Posterior vena cava (tissue), 2 donors: ENCODE data around the gene YPEL5. TPM values are rescaled to one million over a fixed set of nuclear protein-coding genes. Genes with fewer than 3 reads are reported as not detected.
A peak's percentile ranks its signal among the peaks of the same experiment; 100 is the strongest.
"Not testable (repeated sequence)": the region's sequence is repeated elsewhere in the genome, so short reads cannot be mapped to it uniquely, and the experiment has no call there.

Source experiments
- DNase-seq: peaks from one replicate; pipeline ENCODE4 v3.0.0-alpha.2; 2020; ENCODE audit warnings: low spot score
- intact Hi-C, 2 donors: fragments of 100-400 bp; cut with DNase I; formaldehyde crosslinking; loops; one replicate each; pipeline versions ENCODE4 v1.14.1 to v1.14.2; 2022 to 2023
- long read RNA-seq, 2 donors: library from polyadenylated mRNA; unstranded; transcript quantifications; one replicate each; pipeline ENCODE4 v2.0.0, GENCODE V29; 2020 to 2021
- total RNA-seq, 2 donors: library from RNA; stranded (reverse); fragmentation: NEBNext Ultra II Directional; extraction: Animal tissue kit (Norgen Biotek cat#: 25700); gene quantifications; one replicate each; pipeline ENCODE4 v1.2.1, GENCODE V29; 2021
- donor health status: DM: yes; HTN: yes; CAD: no.
- donor health status: DM: yes; HTN: yes; CAD: no.

YPEL5 gene
- total RNA-seq = 10 to 100 TPM; 88.3 to 95.7 TPM
- long read RNA-seq, donor 1, transcript YPEL5-201 (3 exons, 2,182 nt) = major isoform, 28 of 35 reads
- long read RNA-seq, donor 1, partial matches to known transcripts = 0 of 35 reads
- long read RNA-seq, donor 1, other reads (novel, unspliced or antisense) = 3 of 35 reads
- long read RNA-seq, donor 2, transcript YPEL5-201 (3 exons, 2,182 nt) = major isoform, 211 of 234 reads
- long read RNA-seq, donor 2, transcript YPEL5-202 (4 exons, 2,499 nt) = minor isoform, 7 of 234 reads
- long read RNA-seq, donor 2, partial matches to known transcripts = 0 of 234 reads
- long read RNA-seq, donor 2, other reads (novel, unspliced or antisense) = 13 of 234 reads

GRCh38 chr2:30146337-30147195 lies at the start of gene YPEL5:
Gene YPEL5, plus strand, starts transcription at chr2:30147007. Its CDS starts 9,645 bp downstream, at chr2:30156652.
- intact Hi-C loops = no loop called here
- peak; percentile 100 for DNase-seq

GRCh38 chr2:30098266-30099005 lies 48.4 kb upstream of the YPEL5 start:
- intact Hi-C loops = no loop called here
- no peak for DNase-seq

- DNase-seq, intact Hi-C loops: not testable (repeated sequence)
Observed at GRCh38 chr2:30099366-30099765, 47.4 kb upstream of the YPEL5 start.

GRCh38 chr2:30100691-30101090 lies 46.1 kb upstream of the YPEL5 start:
- intact Hi-C loops, DNase-seq: not testable (repeated sequence)

- no peak for DNase-seq
- intact Hi-C loops = no loop called here
Observed at GRCh38 chr2:30104307-30104706, 42.5 kb upstream of the YPEL5 start.

- intact Hi-C loops = no loop called here
- DNase-seq = no peak
Observed at GRCh38 chr2:30105556-30105955, 41.3 kb upstream of the YPEL5 start.

GRCh38 chr2:30106543-30106942 lies 40.3 kb upstream of the YPEL5 start:
- no peak for DNase-seq
- intact Hi-C loops = no loop called here

GRCh38 chr2:30108192-30108591 lies 38.6 kb upstream of the YPEL5 start:
- intact Hi-C loops = no loop called here
- DNase-seq = no peak

GRCh38 chr2:30108851-30109250 lies 38.0 kb upstream of the YPEL5 start:
- intact Hi-C loops = no loop called here
- DNase-seq = no peak

- DNase-seq = no peak
- intact Hi-C loops = no loop called here
Observed at GRCh38 chr2:30109856-30110255, 37.0 kb upstream of the YPEL5 start.

- no peak for DNase-seq
- intact Hi-C loops = no loop called here
Observed at GRCh38 chr2:30110773-30111172, 36.0 kb upstream of the YPEL5 start.

GRCh38 chr2:30111186-30111585 lies 35.6 kb upstream of the YPEL5 start:
- DNase-seq, intact Hi-C loops: not testable (repeated sequence)

GRCh38 chr2:30112561-30112960 lies 34.2 kb upstream of the YPEL5 start:
- intact Hi-C loops = no loop called here
- DNase-seq = no peak

GRCh38 chr2:30113617-30114293 lies 33.1 kb upstream of the YPEL5 start:
- intact Hi-C loops = loop anchor here in 1 of 2 donors (2.0 kb wide), 1 partner anchor 23 kb away; no protein-coding TSS in a partner anchor
- peak; percentile 83 for DNase-seq

GRCh38 chr2:30115141-30115980 lies 31.4 kb upstream of the YPEL5 start:
- DNase-seq = peak; percentile 89
- intact Hi-C loops = loop anchor here in 1 of 2 donors (2.0 kb wide), 1 partner anchor 25 kb away; no protein-coding TSS in a partner anchor

GRCh38 chr2:30115981-30116285 lies 30.9 kb upstream of the YPEL5 start:
- intact Hi-C loops = loop anchor here in 1 of 2 donors (2.0 kb wide), 1 partner anchor 25 kb away; no protein-coding TSS in a partner anchor
- DNase-seq = no peak

GRCh38 chr2:30122362-30122761 lies 24.4 kb upstream of the YPEL5 start:
- DNase-seq = no peak
- intact Hi-C loops = no loop called here
